ENCODE results near the gene CRCP. TPM values are rescaled to one million over a fixed set of nuclear protein-coding genes. Genes with fewer than 3 reads are reported as not detected.
"Not testable (repeated sequence)": the region's sequence is repeated elsewhere in the genome, so short reads cannot be mapped to it uniquely, and the experiment has no call there.

The CRCP gene
- total RNA-seq, 1 donor from 2014 or later = 19.2 TPM

DNA sequence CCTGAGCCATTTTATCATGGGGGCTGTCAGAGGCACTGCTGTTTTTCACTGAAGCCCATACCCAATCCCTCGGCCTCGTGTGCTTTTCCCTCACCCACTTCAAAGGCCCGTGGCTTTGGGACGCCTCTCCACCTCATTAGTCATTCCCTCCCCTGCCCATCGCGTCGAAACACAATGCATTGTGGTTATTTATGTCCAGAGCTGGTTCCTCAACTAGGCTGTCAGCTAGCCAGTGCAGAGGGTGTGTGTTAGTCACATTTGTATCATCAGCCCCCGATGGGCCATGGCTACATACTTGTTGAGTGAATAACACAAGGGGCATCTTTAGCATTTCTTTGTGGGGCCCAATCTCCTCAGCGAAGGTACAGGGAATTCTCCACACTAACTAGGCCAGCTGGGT is 3.8 kb upstream of the CRCP start:
- no peak for DNase-seq (ENCODE audit: low spot score)
- TF ChIP-seq, protein P1, sequence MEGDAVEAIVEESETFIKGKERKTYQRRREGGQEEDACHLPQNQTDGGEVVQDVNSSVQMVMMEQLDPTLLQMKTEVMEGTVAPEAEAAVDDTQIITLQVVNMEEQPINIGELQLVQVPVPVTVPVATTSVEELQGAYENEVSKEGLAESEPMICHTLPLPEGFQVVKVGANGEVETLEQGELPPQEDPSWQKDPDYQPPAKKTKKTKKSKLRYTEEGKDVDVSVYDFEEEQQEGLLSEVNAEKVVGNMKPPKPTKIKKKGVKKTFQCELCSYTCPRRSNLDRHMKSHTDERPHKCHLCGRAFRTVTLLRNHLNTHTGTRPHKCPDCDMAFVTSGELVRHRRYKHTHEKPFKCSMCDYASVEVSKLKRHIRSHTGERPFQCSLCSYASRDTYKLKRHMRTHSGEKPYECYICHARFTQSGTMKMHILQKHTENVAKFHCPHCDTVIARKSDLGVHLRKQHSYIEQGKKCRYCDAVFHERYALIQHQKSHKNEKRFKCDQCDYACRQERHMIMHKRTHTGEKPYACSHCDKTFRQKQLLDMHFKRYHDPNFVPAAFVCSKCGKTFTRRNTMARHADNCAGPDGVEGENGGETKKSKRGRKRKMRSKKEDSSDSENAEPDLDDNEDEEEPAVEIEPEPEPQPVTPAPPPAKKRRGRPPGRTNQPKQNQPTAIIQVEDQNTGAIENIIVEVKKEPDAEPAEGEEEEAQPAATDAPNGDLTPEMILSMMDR (IDR thresholded peaks at IDR 0.05; ENCODE audit: unreplicated experiment) = no peak
- H3K27ac Mint-ChIP-seq (ENCODE audit: unreplicated experiment) = no peak overlapping the region
- peaks cover 3% of the 10 kb centered on the region for H3K36me3 Mint-ChIP-seq (ENCODE audit: low read depth, unreplicated experiment)
- no peak overlapping the region for H3K4me3 Mint-ChIP-seq (ENCODE audit: unreplicated experiment)
- H3K27me3 Mint-ChIP-seq (ENCODE audit: unreplicated experiment) = peaks cover 2% of the 10 kb centered on the region
- H3K9me3 Mint-ChIP-seq (ENCODE audit: unreplicated experiment) = no peaks in the 10 kb centered on the region
- peaks cover 6% of the 10 kb centered on the region for H3K4me1 Mint-ChIP-seq (ENCODE audit: unreplicated experiment)

GRCh38 chr7:66116680-66117420 is 2.2 kb downstream of the CRCP start:
- H3K36me3 Mint-ChIP-seq (ENCODE audit: low read depth, unreplicated experiment); H3K27me3 Mint-ChIP-seq (ENCODE audit: unreplicated experiment); DNase-seq (ENCODE audit: low spot score); H3K9me3 Mint-ChIP-seq (ENCODE audit: unreplicated experiment): not testable (repeated sequence)
- Mint-ChIP-seq H3K27ac (ENCODE audit: unreplicated experiment) (peak overlapping the region; percentile 38), H3K4me3 (ENCODE audit: unreplicated experiment) (peak overlapping the region; percentile 60), H3K4me1 (ENCODE audit: unreplicated experiment) (peaks cover 18% of the 10 kb centered on the region)

GRCh38 chr7:66118603-66119002 is 4.0 kb downstream of the CRCP start:
- no peaks in the 10 kb centered on the region for H3K36me3 Mint-ChIP-seq (ENCODE audit: low read depth, unreplicated experiment)
- no peaks in the 10 kb centered on the region for H3K9me3 Mint-ChIP-seq (ENCODE audit: unreplicated experiment)
- H3K4me3 Mint-ChIP-seq (ENCODE audit: unreplicated experiment) = no peak overlapping the region
- H3K27ac Mint-ChIP-seq (ENCODE audit: unreplicated experiment) = no peak overlapping the region
- peaks cover 18% of the 10 kb centered on the region for H3K4me1 Mint-ChIP-seq (ENCODE audit: unreplicated experiment)
- DNase-seq (ENCODE audit: low spot score) = no peak
- peaks cover 2% of the 10 kb centered on the region for H3K27me3 Mint-ChIP-seq (ENCODE audit: unreplicated experiment)
- TF ChIP-seq, protein P1 (IDR thresholded peaks at IDR 0.05; ENCODE audit: unreplicated experiment) = no peak

- TF ChIP-seq, protein P1 (IDR thresholded peaks at IDR 0.05; ENCODE audit: unreplicated experiment) = no peak
- Mint-ChIP-seq H3K4me3 (ENCODE audit: unreplicated experiment) (no peak overlapping the region), H3K9me3 (ENCODE audit: unreplicated experiment) (no peaks in the 10 kb centered on the region), H3K27ac (ENCODE audit: unreplicated experiment) (no peak overlapping the region), H3K4me1 (ENCODE audit: unreplicated experiment) (peaks cover 19% of the 10 kb centered on the region), H3K27me3 (ENCODE audit: unreplicated experiment) (peaks cover 2% of the 10 kb centered on the region), H3K36me3 (ENCODE audit: low read depth, unreplicated experiment) (no peaks in the 10 kb centered on the region)
- no peak for DNase-seq (ENCODE audit: low spot score)
Measured at GRCh38 chr7:66119245-66119850, 4.7 kb downstream of the CRCP start.

DNA sequence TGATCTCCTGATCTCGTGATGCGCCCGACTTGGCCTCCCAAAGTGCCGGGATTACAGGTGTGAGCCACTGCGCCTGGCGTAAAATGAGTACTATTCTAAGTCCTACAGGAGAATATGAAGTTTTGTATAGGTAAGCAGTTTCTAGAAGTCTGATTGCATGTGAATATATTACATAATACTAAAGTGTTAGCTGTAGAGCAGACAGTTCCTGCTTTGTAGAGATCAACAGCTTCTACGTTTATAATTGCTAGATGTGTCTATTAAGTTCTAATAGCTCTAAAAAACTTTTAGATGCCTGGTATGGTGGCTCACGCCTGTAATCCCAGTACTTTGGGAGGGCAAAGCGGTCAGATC is 8.5 kb downstream of the CRCP start:
- no peak for DNase-seq (ENCODE audit: low spot score)
- peaks cover 10% of the 10 kb centered on the region for H3K4me1 Mint-ChIP-seq (ENCODE audit: unreplicated experiment)
- H3K27me3 Mint-ChIP-seq (ENCODE audit: unreplicated experiment) = no peaks in the 10 kb centered on the region
- TF ChIP-seq, protein P1 (IDR thresholded peaks at IDR 0.05; ENCODE audit: unreplicated experiment) = no peak
- H3K27ac Mint-ChIP-seq (ENCODE audit: unreplicated experiment) = no peak overlapping the region
- no peaks in the 10 kb centered on the region for H3K36me3 Mint-ChIP-seq (ENCODE audit: low read depth, unreplicated experiment)
- H3K4me3 Mint-ChIP-seq (ENCODE audit: unreplicated experiment) = no peak overlapping the region
- H3K9me3 Mint-ChIP-seq (ENCODE audit: unreplicated experiment) = no peaks in the 10 kb centered on the region

DNA sequence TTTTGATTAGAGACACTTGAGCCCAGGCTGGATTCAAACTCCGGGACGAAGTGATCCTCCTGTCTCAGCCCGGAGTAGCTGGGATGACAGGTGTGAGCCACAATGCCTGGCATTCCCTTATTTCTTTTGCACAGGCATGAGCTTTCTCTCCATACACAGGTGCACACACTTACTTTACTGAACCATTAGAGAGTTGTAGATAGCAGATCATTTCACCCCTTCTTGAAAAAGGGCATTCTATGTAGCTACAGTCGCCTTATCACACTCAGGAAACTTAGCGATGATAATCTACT is 9.9 kb downstream of the CRCP start:
- Mint-ChIP-seq H3K27ac (ENCODE audit: unreplicated experiment) (peak overlapping the region; percentile 64), H3K4me1 (ENCODE audit: unreplicated experiment) (peaks cover 14% of the 10 kb centered on the region)
- not testable (repeated sequence) for DNase-seq (ENCODE audit: low spot score); H3K9me3 Mint-ChIP-seq (ENCODE audit: unreplicated experiment); H3K4me3 Mint-ChIP-seq (ENCODE audit: unreplicated experiment); H3K27me3 Mint-ChIP-seq (ENCODE audit: unreplicated experiment); H3K36me3 Mint-ChIP-seq (ENCODE audit: low read depth, unreplicated experiment)
